ENCODE data around the gene LRIT3.

Gene LRIT3

GRCh38 chr4:109910256-109910655, 62.3 kb downstream of the LRIT3 start:
- Histone ChIP-seq H3K4me1 (ENCODE audit: insufficient read depth, insufficient read length) (no peaks in the 10 kb centered on the region), H3K9ac (ENCODE audit: insufficient read length, low read depth) (no peak overlapping the region), H3K27me3 (ENCODE audit: insufficient read depth, insufficient read length) (no peaks in the 10 kb centered on the region), H3K4me3 (ENCODE audit: insufficient read length, low read depth) (no peak overlapping the region), H3K36me3 (ENCODE audit: insufficient read depth, insufficient read length, low read length) (no peaks in the 10 kb centered on the region), H3K9me3 (ENCODE audit: insufficient read depth, low read length) (no peaks in the 10 kb centered on the region)
- TF ChIP-seq ZNF274 (IDR thresholded peaks at IDR 0.05; ENCODE audit: low read depth, low read length) (no peak), SUZ12 (IDR thresholded peaks at IDR 0.05; ENCODE audit: extremely low read depth, insufficient read depth, insufficient read length) (no peak), YY1 (IDR thresholded peaks at IDR 0.05; ENCODE audit: insufficient read depth, insufficient read length) (no peak)
- DNase-seq (ENCODE audit: low read depth, low spot score), result no peak

DNA sequence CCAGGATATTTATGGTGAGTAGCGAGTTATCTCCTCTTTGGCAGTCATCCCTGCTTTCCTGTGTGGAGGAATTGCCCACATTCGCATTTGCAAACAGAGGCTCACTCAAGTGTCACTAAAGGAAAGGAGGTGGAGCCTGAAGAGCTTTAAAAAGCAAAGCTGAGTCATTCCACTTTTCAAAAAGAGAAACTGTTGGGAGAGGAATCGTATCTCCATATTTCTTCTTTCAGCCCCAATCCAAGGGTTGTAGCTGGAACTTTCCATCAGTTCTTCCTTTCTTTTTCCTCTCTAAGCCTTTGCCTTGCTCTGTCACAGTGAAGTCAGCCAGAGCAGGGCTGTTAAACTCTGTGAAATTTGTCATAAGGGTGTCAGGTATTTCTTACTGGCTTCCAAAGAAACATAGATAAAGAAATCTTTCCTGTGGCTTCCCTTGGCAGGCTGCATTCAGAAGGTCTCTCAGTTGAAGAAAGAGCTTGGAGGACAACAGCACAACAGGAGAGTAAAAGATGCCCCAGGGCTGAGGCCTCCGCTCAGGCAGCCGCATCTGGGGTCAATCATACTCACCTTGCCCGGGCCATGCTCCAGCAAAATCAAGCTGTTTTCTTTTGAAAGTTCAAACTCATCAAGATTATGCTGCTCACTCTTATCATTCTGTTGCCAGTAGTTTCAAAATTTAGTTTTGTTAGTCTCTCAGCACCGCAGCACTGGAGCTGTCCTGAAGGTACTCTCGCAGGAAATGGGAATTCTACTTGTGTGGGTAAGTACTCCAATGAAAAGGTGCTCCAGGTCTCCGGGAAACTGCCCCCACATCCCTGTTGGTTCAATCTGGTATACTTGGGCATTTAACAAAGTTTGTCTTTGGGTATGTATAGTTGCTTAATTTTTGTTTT, 65.0 kb downstream of the LRIT3 start, which contains the start of gene EGF:
Gene EGF, plus strand, starts transcription at position 178 of the 890 bp plus-strand sequence. Its CDS starts 453 bp downstream, at position 631.
- no peaks in the 10 kb centered on the region for H3K36me3 ChIP-seq (ENCODE audit: insufficient read depth, insufficient read length, low read length)
- no peaks in the 10 kb centered on the region for H3K27me3 ChIP-seq (ENCODE audit: insufficient read depth, insufficient read length)
- no peaks in the 10 kb centered on the region for H3K4me1 ChIP-seq (ENCODE audit: insufficient read depth, insufficient read length)
- H3K4me3 ChIP-seq (ENCODE audit: insufficient read length, low read depth), result peak within 1 kb of the TSS; percentile 4
- no peak within 1 kb of the TSS for H3K9ac ChIP-seq (ENCODE audit: insufficient read length, low read depth)
- no peaks in the 10 kb centered on the region for H3K9me3 ChIP-seq (ENCODE audit: insufficient read depth, low read length)
- TF ChIP-seq SUZ12 (IDR thresholded peaks at IDR 0.05; ENCODE audit: extremely low read depth, insufficient read depth, insufficient read length) (no peak), YY1 (IDR thresholded peaks at IDR 0.05; ENCODE audit: insufficient read depth, insufficient read length) (no peak), ZNF274 (IDR thresholded peaks at IDR 0.05; ENCODE audit: low read depth, low read length) (no peak)
- DNase-seq (ENCODE audit: low read depth, low spot score), result no peak

DNA sequence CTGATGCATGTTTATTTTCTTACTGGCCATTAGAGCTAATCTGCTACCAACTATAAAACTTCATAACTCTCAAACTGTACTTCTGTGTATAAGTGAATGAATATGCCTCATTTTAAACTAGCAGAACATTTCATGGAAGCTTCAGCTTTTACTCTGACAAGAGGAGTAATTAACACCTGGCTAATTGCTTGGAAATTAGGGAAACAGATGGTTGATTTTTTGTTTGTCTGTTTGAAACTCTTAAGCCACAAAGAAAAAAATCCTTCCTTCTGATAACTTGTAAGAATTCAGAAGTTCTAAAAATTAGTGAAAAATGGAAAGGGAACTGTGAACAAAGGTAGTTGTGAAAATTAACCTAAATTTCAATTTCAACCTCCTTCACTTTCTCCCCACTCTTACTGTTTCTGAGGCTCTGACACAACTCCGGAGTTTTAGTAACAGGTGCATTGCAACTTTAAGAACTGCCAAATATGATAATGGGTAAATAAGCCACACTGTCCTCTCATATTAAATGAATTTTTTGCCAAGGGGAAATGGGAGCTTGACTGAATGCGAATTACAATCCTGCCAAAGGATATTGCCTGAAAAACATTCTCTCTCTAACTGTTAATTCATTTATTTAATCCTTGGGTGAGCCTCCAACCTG, 65.8 kb downstream of the LRIT3 start:
- Histone ChIP-seq H3K4me3 (ENCODE audit: insufficient read length, low read depth) (no peak overlapping the region), H3K9ac (ENCODE audit: insufficient read length, low read depth) (no peak overlapping the region), H3K27me3 (ENCODE audit: insufficient read depth, insufficient read length) (no peaks in the 10 kb centered on the region), H3K36me3 (ENCODE audit: insufficient read depth, insufficient read length, low read length) (no peaks in the 10 kb centered on the region), H3K9me3 (ENCODE audit: insufficient read depth, low read length) (no peaks in the 10 kb centered on the region), H3K4me1 (ENCODE audit: insufficient read depth, insufficient read length) (no peaks in the 10 kb centered on the region)
- TF ChIP-seq YY1 (IDR thresholded peaks at IDR 0.05; ENCODE audit: insufficient read depth, insufficient read length), result no peak
- no peak for TF ChIP-seq ZNF274 (IDR thresholded peaks at IDR 0.05; ENCODE audit: low read depth, low read length)
- TF ChIP-seq SUZ12 (IDR thresholded peaks at IDR 0.05; ENCODE audit: extremely low read depth, insufficient read depth, insufficient read length), result no peak
- DNase-seq (ENCODE audit: low read depth, low spot score), result no peak

- Histone ChIP-seq H3K9me3 (ENCODE audit: insufficient read depth, low read length) (no peaks in the 10 kb centered on the region), H3K27me3 (ENCODE audit: insufficient read depth, insufficient read length) (no peaks in the 10 kb centered on the region), H3K36me3 (ENCODE audit: insufficient read depth, insufficient read length, low read length) (no peaks in the 10 kb centered on the region), H3K9ac (ENCODE audit: insufficient read length, low read depth) (no peak overlapping the region), H3K4me3 (ENCODE audit: insufficient read length, low read depth) (no peak overlapping the region), H3K4me1 (ENCODE audit: insufficient read depth, insufficient read length) (no peaks in the 10 kb centered on the region)
- no peak for DNase-seq (ENCODE audit: low read depth, low spot score)
- TF ChIP-seq YY1 (IDR thresholded peaks at IDR 0.05; ENCODE audit: insufficient read depth, insufficient read length) (no peak), SUZ12 (IDR thresholded peaks at IDR 0.05; ENCODE audit: extremely low read depth, insufficient read depth, insufficient read length) (no peak), ZNF274 (IDR thresholded peaks at IDR 0.05; ENCODE audit: low read depth, low read length) (no peak)
Measured at GRCh38 chr4:109914322-109914721, 66.4 kb downstream of the LRIT3 start.

- no peak overlapping the region for H3K9ac ChIP-seq (ENCODE audit: insufficient read length, low read depth)
- no peaks in the 10 kb centered on the region for H3K9me3 ChIP-seq (ENCODE audit: insufficient read depth, low read length)
- no peak overlapping the region for H3K4me3 ChIP-seq (ENCODE audit: insufficient read length, low read depth)
- no peak for DNase-seq (ENCODE audit: low read depth, low spot score)
- TF ChIP-seq ZNF274 (IDR thresholded peaks at IDR 0.05; ENCODE audit: low read depth, low read length), result no peak
- no peak for TF ChIP-seq SUZ12 (IDR thresholded peaks at IDR 0.05; ENCODE audit: extremely low read depth, insufficient read depth, insufficient read length)
- TF ChIP-seq YY1 (IDR thresholded peaks at IDR 0.05; ENCODE audit: insufficient read depth, insufficient read length), result no peak
- H3K27me3 ChIP-seq (ENCODE audit: insufficient read depth, insufficient read length), result no peaks in the 10 kb centered on the region
- H3K36me3 ChIP-seq (ENCODE audit: insufficient read depth, insufficient read length, low read length), result no peaks in the 10 kb centered on the region
- no peaks in the 10 kb centered on the region for H3K4me1 ChIP-seq (ENCODE audit: insufficient read depth, insufficient read length)
Measured at GRCh38 chr4:109915385-109916026, 67.6 kb downstream of the LRIT3 start.

DNA sequence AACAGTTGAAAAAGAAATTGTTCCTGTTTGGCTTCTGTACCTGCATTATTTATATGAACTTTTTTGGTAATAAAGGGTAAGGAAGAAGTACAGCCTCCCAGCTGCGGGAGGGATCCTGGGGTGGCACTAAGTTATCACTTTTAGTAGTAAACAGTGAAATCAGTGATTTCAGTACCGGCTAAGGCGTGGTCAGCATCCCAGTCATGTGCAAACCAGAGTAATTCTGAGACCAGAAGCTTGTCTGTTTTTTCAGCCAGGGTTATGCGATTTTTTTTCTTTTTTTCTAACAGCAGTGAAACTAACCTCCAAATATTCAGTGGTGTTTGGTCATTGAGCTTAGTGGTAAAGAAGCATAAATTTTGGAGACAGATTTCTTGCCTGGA, 68.1 kb downstream of the LRIT3 start:
- no peak for DNase-seq (ENCODE audit: low read depth, low spot score)
- H3K36me3 ChIP-seq (ENCODE audit: insufficient read depth, insufficient read length, low read length), result no peaks in the 10 kb centered on the region
- no peak overlapping the region for H3K9ac ChIP-seq (ENCODE audit: insufficient read length, low read depth)
- no peak for TF ChIP-seq ZNF274 (IDR thresholded peaks at IDR 0.05; ENCODE audit: low read depth, low read length)
- TF ChIP-seq YY1 (IDR thresholded peaks at IDR 0.05; ENCODE audit: insufficient read depth, insufficient read length), result no peak
- TF ChIP-seq SUZ12 (IDR thresholded peaks at IDR 0.05; ENCODE audit: extremely low read depth, insufficient read depth, insufficient read length), result no peak
- H3K4me1 ChIP-seq (ENCODE audit: insufficient read depth, insufficient read length), result no peaks in the 10 kb centered on the region
- H3K9me3 ChIP-seq (ENCODE audit: insufficient read depth, low read length), result no peaks in the 10 kb centered on the region
- no peak overlapping the region for H3K4me3 ChIP-seq (ENCODE audit: insufficient read length, low read depth)
- H3K27me3 ChIP-seq (ENCODE audit: insufficient read depth, insufficient read length), result no peaks in the 10 kb centered on the region

DNA sequence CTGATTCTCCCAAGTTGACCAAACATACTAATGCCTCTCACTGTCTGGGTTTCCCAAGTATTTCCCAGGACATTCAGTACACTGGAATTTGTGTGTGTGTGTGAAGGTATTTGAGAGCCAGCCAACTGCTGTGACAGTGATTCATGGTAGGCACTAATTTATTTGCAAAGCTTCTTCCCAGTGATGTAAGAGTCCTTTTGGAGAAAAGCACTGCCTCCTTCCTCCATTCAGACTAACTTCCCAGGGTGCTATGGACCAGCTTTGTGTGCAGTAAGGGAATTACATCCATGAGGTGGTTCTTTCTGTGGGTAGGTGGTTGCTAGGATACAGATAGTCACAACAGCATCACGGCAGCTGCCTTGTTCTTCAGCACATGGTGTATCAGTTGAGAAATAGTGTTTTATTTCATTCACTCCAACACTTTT, 73.5 kb downstream of the LRIT3 start:
- H3K9ac ChIP-seq (ENCODE audit: insufficient read length, low read depth), result no peak overlapping the region
- peaks cover 2% of the 10 kb centered on the region for H3K4me1 ChIP-seq (ENCODE audit: insufficient read depth, insufficient read length)
- DNase-seq (ENCODE audit: low read depth, low spot score), result peak; percentile 50
- H3K27me3 ChIP-seq (ENCODE audit: insufficient read depth, insufficient read length), result no peaks in the 10 kb centered on the region
- H3K36me3 ChIP-seq (ENCODE audit: insufficient read depth, insufficient read length, low read length), result no peaks in the 10 kb centered on the region
- H3K4me3 ChIP-seq (ENCODE audit: insufficient read length, low read depth), result no peak overlapping the region
- H3K9me3 ChIP-seq (ENCODE audit: insufficient read depth, low read length), result no peaks in the 10 kb centered on the region
- no peak for TF ChIP-seq YY1 (IDR thresholded peaks at IDR 0.05; ENCODE audit: insufficient read depth, insufficient read length)
- no peak for TF ChIP-seq ZNF274 (IDR thresholded peaks at IDR 0.05; ENCODE audit: low read depth, low read length)
- no peak for TF ChIP-seq SUZ12 (IDR thresholded peaks at IDR 0.05; ENCODE audit: extremely low read depth, insufficient read depth, insufficient read length)
